ENCODE data around the gene SAMD13. TPM values are rescaled to one million over a fixed set of nuclear protein-coding genes. Genes with fewer than 3 reads are reported as not detected.
A peak's percentile ranks its signal among the peaks of the same experiment; 100 is the strongest.

The SAMD13 gene
- total and polyA plus RNA-seq, 8 donors: 1.4 to 9.0 (median 4.1) TPM; not detected in 2

- H3K9me3 ChIP-seq: peaks cover 0 to 6% (median 1%) of the 10 kb centered on the region in 4 donors
- intact Hi-C loops (cut with DNase I; ENCODE audit: low total_unique reads): no loop called here
- WGBS, 5 donors: 7 to 21% (median 17%) methylated on average over 3 of the region's 3 CpGs
- peak overlapping the region; percentile 29 to 44 (median 35) for H3K4me3 ChIP-seq
- H3K27me3 ChIP-seq: no peaks in the 10 kb centered on the region
- no peaks in the 10 kb centered on the region for H3K36me3 ChIP-seq
- H3K4me1 ChIP-seq: peaks cover 15 to 51% (median 40%) of the 10 kb centered on the region in 4 donors
- TF ChIP-seq EP300 (IDR thresholded peaks at IDR 0.05) (no peak), POLR2AphosphoS5 (IDR thresholded peaks at IDR 0.05) (no peak), POLR2A (IDR thresholded peaks at IDR 0.05) (no peak)
- peak overlapping the region; percentile 84 to 97 (median 92) for H3K27ac ChIP-seq
- peak in 1 of 2 donors; percentile 49 for DNase-seq
Observed at GRCh38 chr1:84303314-84303830, 1.9 kb downstream of the SAMD13 start.

DNA sequence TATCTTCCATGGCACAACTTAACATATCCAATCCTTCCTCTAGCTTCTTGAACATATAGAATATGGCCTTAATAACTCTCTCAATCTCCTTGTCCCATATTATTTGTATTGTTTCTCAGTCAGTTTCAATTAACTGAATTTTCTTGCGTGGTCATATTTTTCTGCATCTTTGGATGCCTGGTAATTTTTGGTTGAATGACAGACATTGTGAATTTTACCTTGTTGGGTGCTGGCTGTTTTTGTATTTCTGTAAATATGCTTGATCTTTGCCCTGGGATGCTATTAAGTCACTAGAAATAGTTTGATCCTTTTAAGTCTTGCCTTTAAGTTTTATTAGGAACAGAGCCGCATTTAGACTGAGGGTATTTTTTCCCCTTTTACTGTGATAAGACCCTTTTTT, 5.9 kb downstream of the SAMD13 start:
- Histone ChIP-seq H3K9me3 (peaks cover 0 to 6% (median 1%) of the 10 kb centered on the region in 4 donors), H3K4me3 (no peak overlapping the region), H3K4me1 (peaks cover 0 to 15% (median 10%) of the 10 kb centered on the region in 4 donors), H3K36me3 (no peaks in the 10 kb centered on the region), H3K27ac (no peak overlapping the region), H3K27me3 (no peaks in the 10 kb centered on the region)
- intact Hi-C loops (cut with DNase I; ENCODE audit: low total_unique reads): no loop called here
- no peak for DNase-seq
- no peak for TF ChIP-seq POLR2A (IDR thresholded peaks at IDR 0.05)
- TF ChIP-seq POLR2AphosphoS5 (IDR thresholded peaks at IDR 0.05): no peak
- no peak for TF ChIP-seq EP300 (IDR thresholded peaks at IDR 0.05)
- TF ChIP-seq, protein P1, sequence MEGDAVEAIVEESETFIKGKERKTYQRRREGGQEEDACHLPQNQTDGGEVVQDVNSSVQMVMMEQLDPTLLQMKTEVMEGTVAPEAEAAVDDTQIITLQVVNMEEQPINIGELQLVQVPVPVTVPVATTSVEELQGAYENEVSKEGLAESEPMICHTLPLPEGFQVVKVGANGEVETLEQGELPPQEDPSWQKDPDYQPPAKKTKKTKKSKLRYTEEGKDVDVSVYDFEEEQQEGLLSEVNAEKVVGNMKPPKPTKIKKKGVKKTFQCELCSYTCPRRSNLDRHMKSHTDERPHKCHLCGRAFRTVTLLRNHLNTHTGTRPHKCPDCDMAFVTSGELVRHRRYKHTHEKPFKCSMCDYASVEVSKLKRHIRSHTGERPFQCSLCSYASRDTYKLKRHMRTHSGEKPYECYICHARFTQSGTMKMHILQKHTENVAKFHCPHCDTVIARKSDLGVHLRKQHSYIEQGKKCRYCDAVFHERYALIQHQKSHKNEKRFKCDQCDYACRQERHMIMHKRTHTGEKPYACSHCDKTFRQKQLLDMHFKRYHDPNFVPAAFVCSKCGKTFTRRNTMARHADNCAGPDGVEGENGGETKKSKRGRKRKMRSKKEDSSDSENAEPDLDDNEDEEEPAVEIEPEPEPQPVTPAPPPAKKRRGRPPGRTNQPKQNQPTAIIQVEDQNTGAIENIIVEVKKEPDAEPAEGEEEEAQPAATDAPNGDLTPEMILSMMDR (IDR thresholded peaks at IDR 0.05): no peak
- 97 to 99% (median 98%) methylated on average over 2 of the region's 2 CpGs for WGBS, 5 donors

DNA sequence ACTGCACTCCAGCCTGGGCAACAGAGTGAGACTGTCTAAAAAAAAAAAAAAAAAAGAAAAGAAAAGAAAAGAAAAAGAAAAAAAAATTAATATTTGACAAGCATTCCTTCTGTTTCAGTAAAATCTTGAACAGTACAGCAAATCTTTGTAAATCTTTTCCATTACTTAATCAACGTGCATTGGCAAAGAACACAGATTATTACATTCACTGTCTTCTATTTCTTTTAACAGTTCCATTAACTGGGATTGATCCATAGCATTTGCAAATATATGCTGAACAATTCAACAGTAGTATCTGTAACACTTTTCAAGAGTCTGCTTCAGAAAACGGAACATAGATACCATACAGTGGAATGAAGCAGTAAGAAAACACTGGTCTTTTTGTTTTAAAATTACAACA, 9.8 kb downstream of the SAMD13 start:
- Histone ChIP-seq H3K27ac (no peak overlapping the region), H3K4me3 (no peak overlapping the region), H3K36me3 (no peaks in the 10 kb centered on the region), H3K9me3 (peaks cover 0 to 6% (median 1%) of the 10 kb centered on the region in 4 donors), H3K27me3 (no peaks in the 10 kb centered on the region), H3K4me1 (no peaks in the 10 kb centered on the region)
- TF ChIP-seq, protein P1 (IDR thresholded peaks at IDR 0.05): no peak
- TF ChIP-seq POLR2AphosphoS5 (IDR thresholded peaks at IDR 0.05): no peak
- TF ChIP-seq POLR2A (IDR thresholded peaks at IDR 0.05): no peak
- no peak for TF ChIP-seq EP300 (IDR thresholded peaks at IDR 0.05)
- intact Hi-C loops (cut with DNase I; ENCODE audit: low total_unique reads): no loop called here
- DNase-seq: no peak
- 54 to 85% (median 60%) methylated on average over 2 of the region's 2 CpGs for WGBS, 5 donors

GRCh38 chr1:84319662-84320061, 18.2 kb downstream of the SAMD13 start:
- H3K4me1 ChIP-seq: no peaks in the 10 kb centered on the region

More at GRCh38 chr1:84319662-84320061, 18.2 kb downstream of the SAMD13 start:
- H3K9me3 ChIP-seq: no peaks in the 10 kb centered on the region
- DNase-seq: no peak
- no peaks in the 10 kb centered on the region for H3K27me3 ChIP-seq
- intact Hi-C loops (cut with DNase I; ENCODE audit: low total_unique reads): no loop called here
- TF ChIP-seq, protein P1 (IDR thresholded peaks at IDR 0.05): no peak
- TF ChIP-seq EP300 (IDR thresholded peaks at IDR 0.05) (no peak), POLR2A (IDR thresholded peaks at IDR 0.05) (no peak), POLR2AphosphoS5 (IDR thresholded peaks at IDR 0.05) (no peak)
- H3K36me3 ChIP-seq: no peaks in the 10 kb centered on the region
- H3K27ac ChIP-seq: no peak overlapping the region
- no peak overlapping the region for H3K4me3 ChIP-seq
- WGBS, 5 donors: 77 to 92% (median 81%) methylated on average over 1 of the region's 1 CpG
